Naive B cell (primary cell): ENCODE results near the gene TP73. TPM values are rescaled to one million over a fixed set of nuclear protein-coding genes. Genes with fewer than 3 reads are reported as not detected.

Source experiments
- ATAC-seq, 2 donors: fragments of 150-1000 bp; cut with Tn5 transposase; 2 replicates each; pipeline ENCODE4 v1.10.0; 2021; ENCODE audit warnings: low read depth in 2 of 2, mild to moderate bottlenecking in 2 of 2, moderate library complexity in 2 of 2
- DNase-seq: peaks from one replicate; pipeline ENCODE4 v3.0.0; 2022
- H3K27ac Mint-ChIP-seq, 6 donors: one replicate each; pipeline ENCODE4 v1.8.0; 2020 to 2022; ENCODE audit warnings: mild to moderate bottlenecking in 6 of 6, mixed read lengths in 6 of 6, moderate library complexity in 5 of 6, inconsistent platforms in 2 of 6
- H3K27me3 Mint-ChIP-seq, 3 donors: one replicate each; pipeline ENCODE4 v1.8.0; 2021 to 2022; ENCODE audit warnings: mixed read lengths in 3 of 3, mild to moderate bottlenecking in 1 of 3
- H3K36me3 Mint-ChIP-seq, 2 donors: one replicate each; pipeline ENCODE4 v1.8.0; 2020 to 2022; ENCODE audit warnings: mixed read lengths in 2 of 2, inconsistent platforms in 1 of 2, mild to moderate bottlenecking in 1 of 2
- H3K4me1 Mint-ChIP-seq, 3 donors: one replicate each; pipeline ENCODE4 v1.8.0; 2020 to 2022; ENCODE audit warnings: mixed read lengths in 3 of 3, inconsistent platforms in 1 of 3, mild to moderate bottlenecking in 1 of 3, moderate library complexity in 1 of 3
- H3K4me3 Mint-ChIP-seq, 8 donors: one replicate each; pipeline ENCODE4 v1.8.0; 2020 to 2022; ENCODE audit warnings: mild to moderate bottlenecking in 8 of 8, mixed read lengths in 8 of 8, moderate library complexity in 8 of 8, inconsistent platforms in 2 of 8
- H3K9me3 Mint-ChIP-seq, 7 donors: one replicate each; pipeline ENCODE4 v1.8.0; 2020 to 2022; ENCODE audit warnings: mixed read lengths in 7 of 7, mild to moderate bottlenecking in 5 of 7, inconsistent platforms in 2 of 7, moderate library complexity in 1 of 7
- polyA plus RNA-seq, 6 donors: library from polyadenylated mRNA; unstranded; fragments of 300-500 nt; fragmentation: Illumina TruSeq; gene quantifications; one replicate each; pipeline ENCODE4 v1.2.3, GENCODE V29; 2021; ENCODE audit warnings: low read depth in 6 of 6

Gene TP73
- polyA plus RNA-seq, 6 donors from 2014 or later: not detected

DNA sequence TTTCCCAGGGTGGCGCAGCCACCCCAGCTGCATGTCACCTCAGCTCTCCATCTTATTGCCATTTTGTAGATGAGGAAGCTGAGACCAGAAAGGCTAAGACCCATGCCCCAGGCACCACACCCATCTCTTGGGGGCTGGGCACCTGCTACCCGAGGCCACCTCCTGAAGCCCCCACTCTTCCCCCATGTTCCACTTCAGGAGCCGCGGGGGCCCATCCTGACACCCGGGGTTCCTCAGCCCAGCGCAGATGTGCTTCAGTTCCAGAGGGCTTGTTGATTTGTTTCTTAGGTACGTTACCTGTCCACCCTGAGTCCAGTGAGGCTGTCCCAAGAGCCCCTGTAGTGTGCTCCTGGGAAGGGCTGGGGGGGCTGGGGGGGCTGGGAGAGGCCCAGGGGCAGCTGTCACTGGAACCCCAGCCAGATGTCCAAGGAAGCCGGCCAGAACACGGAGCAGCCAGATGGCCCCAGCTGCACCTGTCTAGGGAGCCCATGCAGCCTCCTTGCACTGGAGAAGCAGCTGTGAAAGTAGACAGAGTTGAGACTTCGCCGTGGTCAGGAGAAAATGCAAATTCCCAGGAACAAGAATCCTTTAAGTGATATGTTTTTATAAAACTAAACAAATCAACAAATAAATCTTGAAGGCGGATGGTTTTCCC lies 82.8 kb downstream of the TP73 start:
- Mint-ChIP-seq H3K9me3 (no peaks in the 10 kb centered on the region), H3K27me3 (peaks cover 0 to 6% (median 5%) of the 10 kb centered on the region in 3 donors), H3K27ac (no peak overlapping the region), H3K36me3 (peaks cover 0 to 5% of the 10 kb centered on the region in 2 donors), H3K4me1 (no peaks in the 10 kb centered on the region), H3K4me3 (no peak overlapping the region)
- ATAC-seq (no peak), DNase-seq (no peak)

DNA sequence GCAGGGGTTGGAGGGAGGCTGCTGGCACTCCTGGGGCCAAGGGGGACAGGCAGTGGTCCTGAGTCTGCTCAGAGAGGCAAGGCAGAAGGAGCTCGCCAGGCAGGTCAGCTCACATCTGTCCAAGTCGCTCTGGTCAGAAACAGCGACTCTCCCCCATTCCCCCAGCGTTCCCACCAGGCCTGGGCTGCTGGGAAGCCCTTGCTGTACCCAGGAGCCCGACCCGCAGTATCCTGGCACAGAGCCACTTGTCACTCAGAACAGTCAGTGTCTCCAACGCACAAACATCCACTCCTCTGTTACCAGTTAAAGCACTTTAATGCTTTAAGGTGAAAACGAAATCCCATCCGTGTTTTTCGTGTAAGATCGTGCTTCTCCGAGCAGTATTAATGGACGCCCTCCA lies 83.4 kb downstream of the TP73 start:
- Mint-ChIP-seq H3K36me3 (peaks cover 0 to 5% of the 10 kb centered on the region in 2 donors), H3K27ac (no peak overlapping the region), H3K27me3 (peaks cover 0 to 5% (median 5%) of the 10 kb centered on the region in 3 donors), H3K4me3 (no peak overlapping the region), H3K4me1 (no peaks in the 10 kb centered on the region), H3K9me3 (no peaks in the 10 kb centered on the region)
- no peak for DNase-seq
- ATAC-seq: no peak

DNA sequence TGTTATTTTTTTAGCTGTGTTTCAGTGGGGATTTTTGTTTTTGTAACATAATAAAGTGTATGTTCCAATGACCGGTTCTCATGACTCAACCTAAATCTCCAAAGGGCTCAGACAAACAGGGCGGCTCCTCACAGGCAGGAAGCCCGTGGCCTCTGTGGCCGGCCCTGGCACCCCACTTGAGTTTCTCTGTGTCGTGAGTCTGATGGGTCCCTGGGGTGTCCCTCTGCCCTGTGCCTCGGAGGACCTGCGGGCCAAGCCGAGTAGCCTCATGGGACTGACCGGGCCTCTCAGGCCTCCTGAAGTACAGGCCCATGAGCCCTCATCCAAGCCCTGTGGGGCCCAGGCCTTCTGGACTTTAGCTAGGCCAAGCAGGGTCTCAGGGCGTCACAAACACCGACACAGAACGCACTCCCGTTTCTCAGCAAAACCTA lies 83.8 kb downstream of the TP73 start:
- H3K4me3 Mint-ChIP-seq: no peak overlapping the region
- peaks cover 0 to 1% (median under 1%) of the 10 kb centered on the region in 3 donors for H3K27me3 Mint-ChIP-seq
- peaks cover 0 to 5% of the 10 kb centered on the region in 2 donors for H3K36me3 Mint-ChIP-seq
- DNase-seq (no peak), ATAC-seq (no peak)
- H3K9me3 Mint-ChIP-seq: no peaks in the 10 kb centered on the region
- H3K4me1 Mint-ChIP-seq: no peaks in the 10 kb centered on the region
- H3K27ac Mint-ChIP-seq: no peak overlapping the region

DNA sequence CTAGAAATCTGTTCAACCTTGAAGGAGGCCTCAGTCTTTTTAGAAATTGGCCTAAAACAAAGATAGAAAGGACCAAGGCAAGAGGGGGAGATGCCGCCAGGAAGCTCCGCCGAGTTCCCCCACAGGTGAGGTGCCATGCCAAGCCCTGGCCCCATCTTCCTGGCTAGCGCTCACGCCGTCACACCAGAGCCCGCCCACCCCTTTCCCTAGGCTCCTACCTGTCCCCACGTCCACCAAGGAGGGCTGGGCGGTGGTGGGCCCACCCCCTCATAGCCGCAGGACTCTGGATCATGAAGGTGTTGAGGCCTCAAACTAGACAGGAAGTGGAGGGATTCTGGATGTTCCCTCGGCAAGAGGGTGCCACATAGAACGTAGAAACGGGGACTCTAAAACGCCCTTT lies 84.4 kb downstream of the TP73 start:
- DNase-seq (no peak), ATAC-seq (no peak)
- Mint-ChIP-seq H3K4me1 (no peaks in the 10 kb centered on the region), H3K9me3 (no peaks in the 10 kb centered on the region), H3K4me3 (no peak overlapping the region), H3K36me3 (peaks cover 5% of the 10 kb centered on the region in 2 donors), H3K27me3 (no peaks in the 10 kb centered on the region), H3K27ac (no peak overlapping the region)

DNA sequence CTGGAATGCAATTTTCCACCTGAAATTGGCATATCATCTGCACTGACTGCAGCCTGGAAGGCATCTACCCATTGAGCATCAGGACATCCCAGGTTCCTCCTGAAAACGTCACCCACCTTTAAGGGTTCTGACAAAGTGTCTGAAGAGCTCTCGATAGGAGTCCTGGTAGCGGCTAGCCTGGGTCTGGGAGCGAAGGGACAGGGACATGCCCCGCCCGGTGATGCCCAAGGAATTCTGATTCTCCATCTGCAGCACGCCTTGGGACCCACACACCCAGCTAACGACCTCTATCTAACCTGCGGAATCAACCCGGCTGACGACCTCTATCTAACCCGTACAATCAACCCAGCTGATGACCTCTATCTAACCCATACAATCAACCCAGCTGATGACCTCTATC lies 86.6 kb downstream of the TP73 start:
- DNase-seq: no peak
- Mint-ChIP-seq H3K9me3 (no peaks in the 10 kb centered on the region), H3K27me3 (no peaks in the 10 kb centered on the region), H3K27ac (no peak overlapping the region), H3K4me3 (no peak overlapping the region), H3K36me3 (peaks cover 5 to 7% of the 10 kb centered on the region in 2 donors), H3K4me1 (peaks cover 0 to 4% (median 4%) of the 10 kb centered on the region in 3 donors)
- no peak for ATAC-seq

DNA sequence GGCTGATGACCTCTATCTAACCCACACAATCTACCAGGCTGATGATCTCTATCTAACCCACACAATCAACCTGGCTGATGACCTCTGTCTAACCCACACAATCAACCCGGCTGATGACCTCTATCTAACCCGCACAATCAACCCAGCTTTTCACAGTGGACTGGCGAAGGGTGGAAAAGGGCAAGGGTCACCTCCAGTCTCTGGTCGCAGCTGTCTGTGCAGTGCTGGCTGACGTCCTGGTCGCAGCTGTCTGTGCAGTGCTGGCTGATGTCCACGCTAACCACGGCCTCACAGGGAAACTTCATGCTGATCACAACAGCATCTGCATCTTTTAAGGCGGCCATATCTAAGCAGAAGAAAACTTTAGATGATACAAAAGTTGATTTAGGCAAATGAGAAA lies 87.7 kb downstream of the TP73 start:
- peaks cover 6 to 10% (median 6%) of the 10 kb centered on the region in 3 donors for H3K4me1 Mint-ChIP-seq
- DNase-seq: no peak
- H3K9me3 Mint-ChIP-seq: no peaks in the 10 kb centered on the region
- no peak for ATAC-seq
- H3K36me3 Mint-ChIP-seq: peaks cover 5 to 7% of the 10 kb centered on the region in 2 donors
- no peaks in the 10 kb centered on the region for H3K27me3 Mint-ChIP-seq
- H3K4me3 Mint-ChIP-seq: no peak overlapping the region
- no peak overlapping the region for H3K27ac Mint-ChIP-seq

DNA sequence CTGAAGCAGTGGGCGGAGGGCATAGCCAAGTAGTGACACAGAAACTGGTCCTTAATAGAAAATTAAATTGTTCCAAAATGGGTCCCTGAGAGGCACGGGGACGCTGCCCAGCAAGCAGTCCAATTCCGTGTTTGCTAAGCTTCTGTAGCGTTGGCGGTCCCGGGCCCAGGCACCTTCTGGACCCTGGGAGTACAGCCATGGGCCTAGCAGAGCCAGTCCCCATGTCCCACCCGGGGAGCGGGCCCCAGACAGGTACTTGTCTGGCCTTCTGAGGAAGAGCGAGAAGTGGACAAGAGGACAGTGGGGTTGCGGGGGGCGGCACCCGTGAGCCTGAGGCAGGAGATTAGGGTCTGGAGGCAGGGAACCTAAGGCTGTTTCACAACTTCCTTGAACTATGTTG lies 88.4 kb downstream of the TP73 start:
- no peaks in the 10 kb centered on the region for H3K9me3 Mint-ChIP-seq
- peak overlapping the region in 1 of 6 donors; percentile 56 for H3K27ac Mint-ChIP-seq
- no peak overlapping the region for H3K4me3 Mint-ChIP-seq
- no peak for ATAC-seq
- peaks cover 13 to 17% (median 13%) of the 10 kb centered on the region in 3 donors for H3K4me1 Mint-ChIP-seq
- DNase-seq: no peak
- H3K27me3 Mint-ChIP-seq: no peaks in the 10 kb centered on the region
- H3K36me3 Mint-ChIP-seq: peaks cover 4 to 7% of the 10 kb centered on the region in 2 donors

DNA sequence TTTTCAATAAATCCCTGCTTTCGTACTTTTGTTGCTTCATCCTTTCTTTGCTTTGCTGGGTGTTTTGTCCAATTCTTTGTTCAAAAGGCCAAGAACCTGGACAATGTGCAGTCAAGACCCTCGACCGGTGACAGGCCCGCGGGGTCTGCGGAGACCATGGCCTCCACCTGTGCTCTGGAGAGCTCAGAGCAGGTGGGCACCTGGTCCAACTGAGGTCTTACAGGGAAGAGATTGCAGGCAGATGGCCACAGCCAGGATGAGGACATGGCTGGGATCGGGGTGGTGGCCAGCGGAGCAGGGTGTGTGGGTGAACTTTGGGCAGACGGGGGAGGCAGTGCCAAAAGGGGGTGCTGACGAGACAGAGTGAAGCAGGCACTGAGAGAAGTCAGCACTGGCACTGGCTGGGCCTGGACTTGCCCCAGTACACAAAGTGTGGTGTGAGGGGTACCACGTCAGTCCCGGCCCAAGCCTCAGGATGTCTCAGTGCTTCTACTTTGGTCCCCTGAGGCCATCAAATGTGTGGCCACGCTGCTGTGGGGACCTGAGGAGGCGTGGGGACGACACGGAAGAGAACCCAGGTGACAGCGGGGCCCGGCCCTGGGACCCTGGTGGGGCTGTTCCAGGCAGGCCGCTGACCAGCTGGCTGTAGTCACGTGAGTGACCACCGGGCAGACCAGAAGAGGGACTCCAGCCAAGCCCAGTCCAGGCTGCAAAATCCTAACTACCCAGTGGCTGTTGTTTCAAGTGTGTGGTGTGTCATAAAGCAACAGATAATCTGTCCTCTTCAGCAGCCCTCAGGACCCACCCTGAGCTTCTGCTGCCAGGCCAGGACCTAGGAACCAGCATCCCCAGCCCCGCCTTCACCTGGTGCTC lies 89.5 kb downstream of the TP73 start:
- Mint-ChIP-seq H3K9me3 (no peaks in the 10 kb centered on the region), H3K27me3 (no peaks in the 10 kb centered on the region), H3K27ac (no peak overlapping the region), H3K36me3 (peaks cover 0 to 7% of the 10 kb centered on the region in 2 donors), H3K4me1 (peaks cover 18 to 27% (median 24%) of the 10 kb centered on the region in 3 donors), H3K4me3 (peak overlapping the region in 1 of 8 donors; percentile 53)
- no peak for DNase-seq
- ATAC-seq: no peak

DNA sequence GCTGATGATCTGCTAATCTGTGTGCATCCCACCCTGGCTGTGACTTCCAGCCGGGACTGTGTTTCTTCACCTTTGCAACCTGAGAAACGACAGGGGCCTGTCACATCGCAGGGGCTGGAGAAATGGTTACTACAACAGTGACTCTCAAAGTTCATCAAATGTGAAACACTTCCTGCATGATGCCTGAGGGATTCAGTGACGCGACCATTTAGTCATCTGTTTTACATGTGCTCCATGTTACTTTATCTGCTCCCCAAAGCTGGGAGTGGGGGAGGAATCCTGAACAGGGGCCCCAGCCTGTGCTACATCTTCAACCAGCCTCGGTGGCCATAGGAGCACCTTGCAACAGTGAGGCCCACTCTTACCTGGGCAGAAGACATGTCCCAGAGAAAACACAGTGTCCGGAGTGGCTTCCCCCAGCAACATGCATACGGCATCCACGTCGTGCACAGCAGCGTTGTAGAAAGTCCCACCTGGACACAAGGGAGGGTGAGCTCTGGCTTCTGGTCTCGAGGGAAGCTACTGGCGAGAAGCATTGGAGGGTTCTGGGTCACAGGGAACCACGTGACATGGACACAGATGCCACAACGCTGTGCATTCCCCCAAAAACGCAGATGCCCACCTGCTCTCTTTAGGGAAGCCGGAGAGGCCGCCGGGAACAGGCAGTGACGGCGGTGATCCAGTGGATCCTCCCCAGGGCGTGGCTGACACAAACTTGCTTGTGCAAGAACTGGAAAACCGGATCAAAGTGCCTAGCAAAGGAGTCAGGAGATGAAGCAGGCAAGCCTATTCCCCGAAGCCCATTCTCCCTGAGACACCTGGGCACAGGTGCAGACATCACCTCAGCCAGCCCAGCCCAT lies 90.4 kb downstream of the TP73 start:
- peaks cover 0 to 7% of the 10 kb centered on the region in 2 donors for H3K36me3 Mint-ChIP-seq
- no peak overlapping the region for H3K27ac Mint-ChIP-seq
- ATAC-seq (no peak), DNase-seq (no peak)
- no peak overlapping the region for H3K4me3 Mint-ChIP-seq
- no peaks in the 10 kb centered on the region for H3K9me3 Mint-ChIP-seq
- peaks cover 18 to 31% (median 26%) of the 10 kb centered on the region in 3 donors for H3K4me1 Mint-ChIP-seq
- no peaks in the 10 kb centered on the region for H3K27me3 Mint-ChIP-seq

DNA sequence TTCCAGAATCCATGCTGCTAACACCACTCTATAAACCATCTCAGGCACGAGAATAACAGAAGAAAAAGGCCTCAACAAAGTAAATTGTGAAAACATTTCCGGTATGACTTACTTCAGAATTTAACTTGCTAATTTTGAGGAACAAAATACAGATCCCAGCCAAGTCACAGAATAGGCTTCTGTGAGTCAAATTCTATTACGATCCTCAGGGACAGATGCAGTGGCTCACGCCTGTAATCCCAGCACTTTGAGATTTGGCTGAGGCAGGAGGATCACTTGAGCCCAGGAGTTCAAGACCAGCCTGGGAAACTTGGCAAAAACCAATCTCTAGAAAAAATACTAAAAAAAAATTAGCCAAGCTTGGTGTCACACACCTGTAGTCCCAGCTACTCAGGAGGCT lies 91.1 kb downstream of the TP73 start:
- Mint-ChIP-seq H3K9me3 (no peaks in the 10 kb centered on the region), H3K27ac (no peak overlapping the region), H3K36me3 (peaks cover 0 to 7% of the 10 kb centered on the region in 2 donors), H3K27me3 (no peaks in the 10 kb centered on the region), H3K4me1 (peaks cover 22 to 35% (median 32%) of the 10 kb centered on the region in 3 donors), H3K4me3 (peak overlapping the region in 3 of 8 donors; percentile 18 to 32 (median 19))
- DNase-seq (no peak), ATAC-seq (no peak)

DNA sequence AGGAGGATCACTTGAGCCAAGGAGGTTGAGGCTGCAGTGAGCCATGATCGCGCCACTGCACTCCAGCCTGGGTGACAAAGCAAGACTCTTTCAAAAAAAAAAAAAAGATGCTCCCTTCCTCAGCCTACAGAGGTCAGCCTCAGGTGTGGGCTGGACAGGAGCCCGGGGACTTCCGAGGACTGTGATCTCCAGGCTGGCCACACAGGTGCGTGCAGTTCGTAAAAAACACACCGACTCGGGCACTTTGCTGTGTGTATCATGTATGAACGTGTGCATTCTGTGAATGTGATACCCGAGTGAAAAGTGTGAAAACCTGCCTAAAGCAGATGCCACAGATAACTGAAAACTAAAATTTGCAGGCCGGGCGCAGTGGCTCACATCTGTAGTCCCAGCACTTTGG lies 91.5 kb downstream of the TP73 start:
- Mint-ChIP-seq H3K9me3 (no peaks in the 10 kb centered on the region), H3K27ac (peak overlapping the region in 1 of 6 donors; percentile 26), H3K27me3 (no peaks in the 10 kb centered on the region), H3K4me3 (peak overlapping the region in 1 of 8 donors; percentile 18), H3K4me1 (peaks cover 22 to 35% (median 32%) of the 10 kb centered on the region in 3 donors), H3K36me3 (peaks cover 0 to 7% of the 10 kb centered on the region in 2 donors)
- DNase-seq (no peak), ATAC-seq (no peak)

DNA sequence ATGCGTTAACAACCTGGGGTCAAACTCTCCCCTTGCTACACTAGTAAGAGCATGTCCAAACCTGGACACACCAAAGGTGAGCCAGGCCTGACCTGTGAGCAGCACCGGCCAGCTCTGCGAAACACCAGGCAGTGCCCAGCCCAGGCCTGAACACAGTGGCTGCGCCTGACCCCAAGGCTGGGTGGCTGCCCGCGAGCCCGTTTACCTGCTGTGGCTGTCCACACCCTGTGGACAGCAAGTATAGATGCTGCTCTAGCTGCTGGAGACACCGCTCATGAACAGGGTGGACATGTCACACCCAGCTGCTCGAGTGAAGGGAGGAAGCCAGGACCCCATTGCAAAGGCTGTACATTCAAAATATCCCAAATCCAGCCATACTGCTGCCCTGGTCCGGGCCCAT lies 92.3 kb downstream of the TP73 start:
- no peaks in the 10 kb centered on the region for H3K9me3 Mint-ChIP-seq
- peaks cover 0 to 7% of the 10 kb centered on the region in 2 donors for H3K36me3 Mint-ChIP-seq
- ATAC-seq: no peak
- peak overlapping the region in 2 of 6 donors; percentile 33 to 95 for H3K27ac Mint-ChIP-seq
- H3K4me3 Mint-ChIP-seq: peak overlapping the region in 1 of 8 donors; percentile 30
- peaks cover 22 to 35% (median 32%) of the 10 kb centered on the region in 3 donors for H3K4me1 Mint-ChIP-seq
- DNase-seq: no peak
- no peaks in the 10 kb centered on the region for H3K27me3 Mint-ChIP-seq

DNA sequence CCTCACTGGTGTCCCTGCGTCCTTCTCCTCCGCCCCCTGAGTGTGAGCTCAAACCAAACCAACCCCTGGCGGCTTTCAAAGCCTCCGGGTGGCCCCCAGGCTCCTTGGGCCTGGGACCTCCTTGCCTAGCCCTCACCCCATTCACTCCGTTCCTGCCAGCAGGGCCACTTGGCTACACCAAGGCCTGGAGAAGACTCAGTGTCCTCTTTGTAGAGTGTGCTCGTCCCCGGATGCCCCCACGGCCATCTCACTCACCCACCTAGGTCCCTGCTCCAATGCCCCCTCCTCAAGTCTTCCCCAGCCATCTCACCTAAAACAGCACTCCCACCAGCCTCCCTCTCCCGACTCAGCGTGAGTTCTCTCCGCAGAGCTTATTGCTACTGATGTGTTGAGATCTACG lies 92.8 kb downstream of the TP73 start:
- no peak for DNase-seq
- Mint-ChIP-seq H3K4me1 (peaks cover 22 to 35% (median 32%) of the 10 kb centered on the region in 3 donors), H3K9me3 (no peaks in the 10 kb centered on the region), H3K27me3 (no peaks in the 10 kb centered on the region), H3K4me3 (peak overlapping the region in 5 of 8 donors; percentile 59 to 86 (median 83)), H3K27ac (peak overlapping the region in 2 of 6 donors; percentile 28 to 95), H3K36me3 (peaks cover 0 to 7% of the 10 kb centered on the region in 2 donors)
- ATAC-seq: no peak
